ENCODE results near the gene KCNA2.

The KCNA2 gene

GRCh38 chr1:110570307-110570706, 35.9 kb downstream of the KCNA2 start:
- no peak for DNase-seq (ENCODE audit: low read depth in 1 of 2, low spot score in 1 of 2)
- H3K27ac ChIP-seq (replicated peaks) = no peak overlapping the region
- TF ChIP-seq REST (IDR thresholded peaks at IDR 0.05; ENCODE audit: insufficient replicate concordance, low read depth) (no peak), GABPA (IDR thresholded peaks at IDR 0.05; ENCODE audit: low read depth) (no peak)
- peaks cover 2% of the 10 kb centered on the region for H3K27me3 ChIP-seq (ENCODE audit: insufficient read depth, poor library complexity, severe bottlenecking)
- H3K4me3 ChIP-seq (replicated peaks; ENCODE audit: insufficient read depth, low read length) = no peak overlapping the region

- H3K27me3 ChIP-seq (ENCODE audit: insufficient read depth, poor library complexity, severe bottlenecking) = peaks cover 2% of the 10 kb centered on the region
- no peak overlapping the region for H3K4me3 ChIP-seq (replicated peaks; ENCODE audit: insufficient read depth, low read length)
- TF ChIP-seq CTCF (IDR thresholded peaks at IDR 0.05; ENCODE audit: insufficient read depth, low read length) = no peak
- no peak overlapping the region for H3K27ac ChIP-seq (replicated peaks)
- no peak for DNase-seq (ENCODE audit: low read depth in 1 of 2, low spot score in 1 of 2)
Observed at GRCh38 chr1:110566836-110567235, 39.3 kb downstream of the KCNA2 start.

- no peak for DNase-seq (ENCODE audit: low read depth in 1 of 2, low spot score in 1 of 2)
- Histone ChIP-seq H3K27me3 (ENCODE audit: insufficient read depth, poor library complexity, severe bottlenecking) (peaks cover 2% of the 10 kb centered on the region), H3K27ac (replicated peaks) (no peak overlapping the region), H3K4me3 (replicated peaks; ENCODE audit: insufficient read depth, low read length) (no peak overlapping the region)
- TF ChIP-seq CTCF (IDR thresholded peaks at IDR 0.05; ENCODE audit: insufficient read depth, low read length) (no peak), POLR2AphosphoS5 (IDR thresholded peaks at IDR 0.05; ENCODE audit: low read depth) (no peak), GABPA (IDR thresholded peaks at IDR 0.05; ENCODE audit: low read depth) (no peak), SPI1 (IDR thresholded peaks at IDR 0.05; ENCODE audit: borderline replicate concordance, low read depth) (no peak), REST (IDR thresholded peaks at IDR 0.05; ENCODE audit: insufficient replicate concordance, low read depth) (no peak)
Observed at GRCh38 chr1:110565565-110565964, 40.6 kb downstream of the KCNA2 start.

- DNase-seq (ENCODE audit: low read depth in 1 of 2, low spot score in 1 of 2) = no peak
- no peak overlapping the region for H3K27ac ChIP-seq (replicated peaks)
- no peak overlapping the region for H3K4me3 ChIP-seq (replicated peaks; ENCODE audit: insufficient read depth, low read length)
- peaks cover 4% of the 10 kb centered on the region for H3K27me3 ChIP-seq (ENCODE audit: insufficient read depth, poor library complexity, severe bottlenecking)
- TF ChIP-seq SPI1 (IDR thresholded peaks at IDR 0.05; ENCODE audit: borderline replicate concordance, low read depth) = no peak
- no peak for TF ChIP-seq POLR2AphosphoS5 (IDR thresholded peaks at IDR 0.05; ENCODE audit: low read depth)
- no peak for TF ChIP-seq CTCF (IDR thresholded peaks at IDR 0.05; ENCODE audit: insufficient read depth, low read length)
- no peak for TF ChIP-seq REST (IDR thresholded peaks at IDR 0.05; ENCODE audit: insufficient replicate concordance, low read depth)
- no peak for TF ChIP-seq GABPA (IDR thresholded peaks at IDR 0.05; ENCODE audit: low read depth)
Observed at GRCh38 chr1:110563089-110563488, 43.1 kb downstream of the KCNA2 start.

Data from HL-60 (cell line).